Measurements from ENCODE around the gene ADD3.

The ADD3 gene

DNA sequence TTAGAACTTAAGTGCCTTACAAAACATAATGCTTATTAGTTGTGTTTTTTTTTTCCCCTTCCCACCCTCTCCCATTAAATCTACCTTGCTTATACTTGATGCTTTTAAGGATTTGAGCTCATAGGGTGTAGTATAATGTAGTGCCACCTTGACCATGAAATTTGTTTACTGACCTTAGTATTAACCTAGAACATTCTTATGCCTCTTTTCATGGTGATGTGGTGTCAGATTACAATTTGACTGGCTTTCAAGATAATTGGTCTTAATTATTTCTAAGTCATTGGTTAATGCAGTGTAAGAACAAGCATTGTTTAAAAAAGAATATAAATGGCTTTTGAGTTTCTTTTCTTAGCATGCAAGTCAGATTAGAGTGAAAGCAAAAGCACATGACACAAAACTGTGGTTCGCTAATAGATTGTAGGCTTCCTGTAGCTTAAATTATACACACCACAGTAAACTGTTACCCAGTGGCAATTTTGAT, 61.8 kb downstream of the ADD3 start (continued):
- TF ChIP-seq ZBTB1 (tag by site-specific recombination; IDR thresholded peaks at IDR 0.05) (no peak), MYNN (tag by site-specific recombination; IDR thresholded peaks at IDR 0.05; ENCODE audit: borderline replicate concordance) (no peak), YY2 (tag by site-specific recombination; IDR thresholded peaks at IDR 0.05) (no peak), TCF7L2 (IDR thresholded peaks at IDR 0.05; ENCODE audit: borderline replicate concordance, low read depth, low read length) (peak; percentile 76; the same call in 1 of the 2 replicates), BCL11A (tag by site-specific recombination; IDR thresholded peaks at IDR 0.05; ENCODE audit: low read depth) (peak; percentile 93), ZNF777 (tag by site-specific recombination; IDR thresholded peaks at IDR 0.05; ENCODE audit: borderline replicate concordance) (no peak), ZBTB21 (tag by site-specific recombination; IDR thresholded peaks at IDR 0.05) (no peak), ZNF19 (tag by site-specific recombination; IDR thresholded peaks at IDR 0.05; ENCODE audit: low read depth) (no peak), ZFP3 (tag by site-specific recombination; IDR thresholded peaks at IDR 0.05; ENCODE audit: low read depth) (no peak), ZNF501 (tag by site-specific recombination; IDR thresholded peaks at IDR 0.05) (peak; percentile 62; the same call in 1 of the 2 replicates), ZNF132 (tag by site-specific recombination; IDR thresholded peaks at IDR 0.05; ENCODE audit: borderline replicate concordance) (no peak), FEZF1 (tag by site-specific recombination; IDR thresholded peaks at IDR 0.05) (peak; percentile 93), ZFP41 (tag by site-specific recombination; IDR thresholded peaks at IDR 0.05; ENCODE audit: borderline replicate concordance) (no peak), ZNF776 (tag by site-specific recombination; IDR thresholded peaks at IDR 0.05; ENCODE audit: borderline replicate concordance) (no peak), ZNF24 (tag by site-specific recombination; IDR thresholded peaks at IDR 0.05) (no peak), ZNF311 (tag by site-specific recombination; IDR thresholded peaks at IDR 0.05; ENCODE audit: borderline replicate concordance) (no peak), ZNF624 (tag by site-specific recombination; IDR thresholded peaks at IDR 0.05) (no peak), ZXDB (tag by site-specific recombination; IDR thresholded peaks at IDR 0.05) (peak; percentile 82), ZFP69B (tag by site-specific recombination; IDR thresholded peaks at IDR 0.05) (no peak), ZNF701 (tag by site-specific recombination; IDR thresholded peaks at IDR 0.05) (no peak), ZNF211 (tag by site-specific recombination; IDR thresholded peaks at IDR 0.05; ENCODE audit: low read depth) (no peak), GFI1B (tag by site-specific recombination; IDR thresholded peaks at IDR 0.05) (no peak)
- TF ChIP-seq, protein P1, sequence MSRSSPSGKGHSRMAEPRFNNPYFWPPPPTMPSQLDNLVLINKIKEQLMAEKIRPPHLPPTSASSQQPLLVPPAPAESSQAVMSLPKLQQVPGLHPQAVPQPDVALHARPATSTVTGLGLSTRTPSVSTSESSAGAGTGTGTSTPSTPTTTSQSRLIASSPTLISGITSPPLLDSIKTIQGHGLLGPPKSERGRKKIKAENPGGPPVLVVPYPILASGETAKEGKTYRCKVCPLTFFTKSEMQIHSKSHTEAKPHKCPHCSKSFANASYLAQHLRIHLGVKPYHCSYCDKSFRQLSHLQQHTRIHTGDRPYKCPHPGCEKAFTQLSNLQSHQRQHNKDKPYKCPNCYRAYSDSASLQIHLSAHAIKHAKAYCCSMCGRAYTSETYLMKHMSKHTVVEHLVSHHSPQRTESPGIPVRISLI (tag by site-specific recombination; IDR thresholded peaks at IDR 0.05) = peak; percentile 28; the same call in 1 of the 2 replicates
- TF ChIP-seq, protein P2, sequence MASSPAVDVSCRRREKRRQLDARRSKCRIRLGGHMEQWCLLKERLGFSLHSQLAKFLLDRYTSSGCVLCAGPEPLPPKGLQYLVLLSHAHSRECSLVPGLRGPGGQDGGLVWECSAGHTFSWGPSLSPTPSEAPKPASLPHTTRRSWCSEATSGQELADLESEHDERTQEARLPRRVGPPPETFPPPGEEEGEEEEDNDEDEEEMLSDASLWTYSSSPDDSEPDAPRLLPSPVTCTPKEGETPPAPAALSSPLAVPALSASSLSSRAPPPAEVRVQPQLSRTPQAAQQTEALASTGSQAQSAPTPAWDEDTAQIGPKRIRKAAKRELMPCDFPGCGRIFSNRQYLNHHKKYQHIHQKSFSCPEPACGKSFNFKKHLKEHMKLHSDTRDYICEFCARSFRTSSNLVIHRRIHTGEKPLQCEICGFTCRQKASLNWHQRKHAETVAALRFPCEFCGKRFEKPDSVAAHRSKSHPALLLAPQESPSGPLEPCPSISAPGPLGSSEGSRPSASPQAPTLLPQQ (tag by site-specific recombination; IDR thresholded peaks at IDR 0.05) = no peak
- TF ChIP-seq, protein P3, sequence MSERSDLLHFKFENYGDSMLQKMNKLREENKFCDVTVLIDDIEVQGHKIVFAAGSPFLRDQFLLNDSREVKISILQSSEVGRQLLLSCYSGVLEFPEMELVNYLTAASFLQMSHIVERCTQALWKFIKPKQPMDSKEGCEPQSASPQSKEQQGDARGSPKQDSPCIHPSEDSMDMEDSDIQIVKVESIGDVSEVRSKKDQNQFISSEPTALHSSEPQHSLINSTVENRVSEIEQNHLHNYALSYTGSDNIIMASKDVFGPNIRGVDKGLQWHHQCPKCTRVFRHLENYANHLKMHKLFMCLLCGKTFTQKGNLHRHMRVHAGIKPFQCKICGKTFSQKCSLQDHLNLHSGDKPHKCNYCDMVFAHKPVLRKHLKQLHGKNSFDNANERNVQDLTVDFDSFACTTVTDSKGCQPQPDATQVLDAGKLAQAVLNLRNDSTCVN (tag by site-specific recombination; optimal IDR thresholded peaks at IDR 0.05) = no peak
- TF ChIP-seq, protein P4, sequence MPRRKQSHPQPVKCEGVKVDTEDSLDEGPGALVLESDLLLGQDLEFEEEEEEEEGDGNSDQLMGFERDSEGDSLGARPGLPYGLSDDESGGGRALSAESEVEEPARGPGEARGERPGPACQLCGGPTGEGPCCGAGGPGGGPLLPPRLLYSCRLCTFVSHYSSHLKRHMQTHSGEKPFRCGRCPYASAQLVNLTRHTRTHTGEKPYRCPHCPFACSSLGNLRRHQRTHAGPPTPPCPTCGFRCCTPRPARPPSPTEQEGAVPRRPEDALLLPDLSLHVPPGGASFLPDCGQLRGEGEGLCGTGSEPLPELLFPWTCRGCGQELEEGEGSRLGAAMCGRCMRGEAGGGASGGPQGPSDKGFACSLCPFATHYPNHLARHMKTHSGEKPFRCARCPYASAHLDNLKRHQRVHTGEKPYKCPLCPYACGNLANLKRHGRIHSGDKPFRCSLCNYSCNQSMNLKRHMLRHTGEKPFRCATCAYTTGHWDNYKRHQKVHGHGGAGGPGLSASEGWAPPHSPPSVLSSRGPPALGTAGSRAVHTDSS (tag by site-specific recombination; IDR thresholded peaks at IDR 0.05) = no peak
- TF ChIP-seq, protein P5, sequence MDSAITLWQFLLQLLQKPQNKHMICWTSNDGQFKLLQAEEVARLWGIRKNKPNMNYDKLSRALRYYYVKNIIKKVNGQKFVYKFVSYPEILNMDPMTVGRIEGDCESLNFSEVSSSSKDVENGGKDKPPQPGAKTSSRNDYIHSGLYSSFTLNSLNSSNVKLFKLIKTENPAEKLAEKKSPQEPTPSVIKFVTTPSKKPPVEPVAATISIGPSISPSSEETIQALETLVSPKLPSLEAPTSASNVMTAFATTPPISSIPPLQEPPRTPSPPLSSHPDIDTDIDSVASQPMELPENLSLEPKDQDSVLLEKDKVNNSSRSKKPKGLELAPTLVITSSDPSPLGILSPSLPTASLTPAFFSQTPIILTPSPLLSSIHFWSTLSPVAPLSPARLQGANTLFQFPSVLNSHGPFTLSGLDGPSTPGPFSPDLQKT (IDR thresholded peaks at IDR 0.05; ENCODE audit: borderline replicate concordance, low read depth, low read length) = no peak
- TF ChIP-seq, protein P6, sequence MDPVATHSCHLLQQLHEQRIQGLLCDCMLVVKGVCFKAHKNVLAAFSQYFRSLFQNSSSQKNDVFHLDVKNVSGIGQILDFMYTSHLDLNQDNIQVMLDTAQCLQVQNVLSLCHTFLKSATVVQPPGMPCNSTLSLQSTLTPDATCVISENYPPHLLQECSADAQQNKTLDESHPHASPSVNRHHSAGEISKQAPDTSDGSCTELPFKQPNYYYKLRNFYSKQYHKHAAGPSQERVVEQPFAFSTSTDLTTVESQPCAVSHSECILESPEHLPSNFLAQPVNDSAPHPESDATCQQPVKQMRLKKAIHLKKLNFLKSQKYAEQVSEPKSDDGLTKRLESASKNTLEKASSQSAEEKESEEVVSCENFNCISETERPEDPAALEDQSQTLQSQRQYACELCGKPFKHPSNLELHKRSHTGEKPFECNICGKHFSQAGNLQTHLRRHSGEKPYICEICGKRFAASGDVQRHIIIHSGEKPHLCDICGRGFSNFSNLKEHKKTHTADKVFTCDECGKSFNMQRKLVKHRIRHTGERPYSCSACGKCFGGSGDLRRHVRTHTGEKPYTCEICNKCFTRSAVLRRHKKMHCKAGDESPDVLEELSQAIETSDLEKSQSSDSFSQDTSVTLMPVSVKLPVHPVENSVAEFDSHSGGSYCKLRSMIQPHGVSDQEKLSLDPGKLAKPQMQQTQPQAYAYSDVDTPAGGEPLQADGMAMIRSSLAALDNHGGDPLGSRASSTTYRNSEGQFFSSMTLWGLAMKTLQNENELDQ (tag by site-specific recombination; IDR thresholded peaks at IDR 0.05; ENCODE audit: low read depth) = no peak
- TF ChIP-seq, protein P7, sequence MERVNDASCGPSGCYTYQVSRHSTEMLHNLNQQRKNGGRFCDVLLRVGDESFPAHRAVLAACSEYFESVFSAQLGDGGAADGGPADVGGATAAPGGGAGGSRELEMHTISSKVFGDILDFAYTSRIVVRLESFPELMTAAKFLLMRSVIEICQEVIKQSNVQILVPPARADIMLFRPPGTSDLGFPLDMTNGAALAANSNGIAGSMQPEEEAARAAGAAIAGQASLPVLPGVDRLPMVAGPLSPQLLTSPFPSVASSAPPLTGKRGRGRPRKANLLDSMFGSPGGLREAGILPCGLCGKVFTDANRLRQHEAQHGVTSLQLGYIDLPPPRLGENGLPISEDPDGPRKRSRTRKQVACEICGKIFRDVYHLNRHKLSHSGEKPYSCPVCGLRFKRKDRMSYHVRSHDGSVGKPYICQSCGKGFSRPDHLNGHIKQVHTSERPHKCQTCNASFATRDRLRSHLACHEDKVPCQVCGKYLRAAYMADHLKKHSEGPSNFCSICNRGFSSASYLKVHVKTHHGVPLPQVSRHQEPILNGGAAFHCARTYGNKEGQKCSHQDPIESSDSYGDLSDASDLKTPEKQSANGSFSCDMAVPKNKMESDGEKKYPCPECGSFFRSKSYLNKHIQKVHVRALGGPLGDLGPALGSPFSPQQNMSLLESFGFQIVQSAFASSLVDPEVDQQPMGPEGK (tag by site-specific recombination; IDR thresholded peaks at IDR 0.05) = peak; percentile 58

All from HEK293 (cell line).